GM19467 (cell line): Measurements from ENCODE around the gene PRIMPOL.
"Not testable (repeated sequence)": the region's sequence is repeated elsewhere in the genome, so short reads cannot be mapped to it uniquely, and the experiment has no call there.

Experiments
- ATAC-seq: cut with Tn5 transposase; IDR thresholded peaks from one replicate; pipeline ENCODE4 v1.9.1; 2021; ENCODE audit warnings: mild to moderate bottlenecking, moderate library complexity; ENCODE audit not compliant: unreplicated experiment

PRIMPOL gene, protein sequence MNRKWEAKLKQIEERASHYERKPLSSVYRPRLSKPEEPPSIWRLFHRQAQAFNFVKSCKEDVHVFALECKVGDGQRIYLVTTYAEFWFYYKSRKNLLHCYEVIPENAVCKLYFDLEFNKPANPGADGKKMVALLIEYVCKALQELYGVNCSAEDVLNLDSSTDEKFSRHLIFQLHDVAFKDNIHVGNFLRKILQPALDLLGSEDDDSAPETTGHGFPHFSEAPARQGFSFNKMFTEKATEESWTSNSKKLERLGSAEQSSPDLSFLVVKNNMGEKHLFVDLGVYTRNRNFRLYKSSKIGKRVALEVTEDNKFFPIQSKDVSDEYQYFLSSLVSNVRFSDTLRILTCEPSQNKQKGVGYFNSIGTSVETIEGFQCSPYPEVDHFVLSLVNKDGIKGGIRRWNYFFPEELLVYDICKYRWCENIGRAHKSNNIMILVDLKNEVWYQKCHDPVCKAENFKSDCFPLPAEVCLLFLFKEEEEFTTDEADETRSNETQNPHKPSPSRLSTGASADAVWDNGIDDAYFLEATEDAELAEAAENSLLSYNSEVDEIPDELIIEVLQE

GRCh38 chr4:184649026-184649970 lies at the start of gene PRIMPOL, which contains the start of gene CASP3:
Gene PRIMPOL, plus strand, starts transcription at chr4:184649738. Its CDS starts 7,403 bp downstream, at chr4:184657141.
Gene CASP3, minus strand, starts transcription at chr4:184649447. Its CDS starts 10,994 bp downstream, at chr4:184638453.
- peak; percentile 74 for ATAC-seq

DNA sequence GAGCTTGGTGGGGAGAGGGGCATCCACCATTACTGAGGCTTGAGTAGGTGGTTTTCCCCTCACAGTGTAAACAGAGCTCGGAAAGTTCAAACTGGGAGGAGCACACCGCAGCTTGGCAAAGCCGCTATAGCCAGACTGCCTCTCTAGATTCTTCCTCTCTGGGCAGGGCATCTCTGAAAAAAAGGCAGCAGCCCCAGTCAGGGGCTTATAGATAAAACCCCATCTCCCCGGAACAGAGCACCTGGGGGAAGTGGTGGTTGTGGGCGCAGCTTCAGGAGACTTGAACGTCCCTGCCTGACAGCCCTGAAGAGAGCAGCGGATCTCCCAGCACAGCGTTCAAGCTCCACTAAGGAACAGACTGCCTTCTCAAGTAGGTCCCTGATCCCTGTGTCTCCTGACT lies 48.6 kb upstream of the PRIMPOL start:
- ATAC-seq, result not testable (repeated sequence)

DNA sequence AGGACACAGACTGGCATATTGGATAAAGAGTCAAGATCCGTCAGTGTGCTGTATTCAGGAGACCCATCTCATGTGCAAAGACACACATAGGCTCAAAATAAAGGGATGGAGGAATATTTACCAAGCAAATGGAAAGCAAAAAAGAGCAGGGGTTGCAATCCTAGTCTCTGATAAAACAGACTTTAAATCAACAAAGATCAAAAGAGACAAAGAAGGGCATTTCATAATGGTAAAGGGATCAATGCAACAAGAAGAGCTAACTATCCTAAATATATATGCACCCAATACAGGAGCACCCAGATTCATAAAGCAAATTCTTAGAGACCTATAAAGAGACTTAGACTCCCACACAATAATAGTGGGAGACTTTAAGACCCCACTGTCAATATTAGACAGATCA lies 46.7 kb upstream of the PRIMPOL start:
- not testable (repeated sequence) for ATAC-seq

DNA sequence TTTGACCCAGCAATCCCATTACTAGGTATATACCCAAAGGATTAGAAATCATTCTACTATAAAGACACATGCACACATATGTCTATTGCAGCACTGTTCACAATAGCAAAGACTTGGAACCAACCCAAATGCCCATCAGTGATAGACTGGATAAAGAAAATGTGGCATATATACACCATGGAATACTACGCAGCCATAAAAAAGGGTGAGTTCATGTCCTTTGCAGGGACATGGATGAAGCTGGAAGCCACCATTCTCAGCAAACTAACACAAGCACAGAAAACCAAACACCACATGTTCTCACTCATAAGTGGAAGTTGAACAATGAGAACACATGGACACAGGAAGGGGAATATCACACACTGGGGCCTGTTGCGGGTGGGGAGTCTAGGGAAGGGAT lies 42.1 kb upstream of the PRIMPOL start:
- ATAC-seq, result not testable (repeated sequence)

- no peak for ATAC-seq
Observed at GRCh38 chr4:184612074-184612473, 37.5 kb upstream of the PRIMPOL start.

DNA sequence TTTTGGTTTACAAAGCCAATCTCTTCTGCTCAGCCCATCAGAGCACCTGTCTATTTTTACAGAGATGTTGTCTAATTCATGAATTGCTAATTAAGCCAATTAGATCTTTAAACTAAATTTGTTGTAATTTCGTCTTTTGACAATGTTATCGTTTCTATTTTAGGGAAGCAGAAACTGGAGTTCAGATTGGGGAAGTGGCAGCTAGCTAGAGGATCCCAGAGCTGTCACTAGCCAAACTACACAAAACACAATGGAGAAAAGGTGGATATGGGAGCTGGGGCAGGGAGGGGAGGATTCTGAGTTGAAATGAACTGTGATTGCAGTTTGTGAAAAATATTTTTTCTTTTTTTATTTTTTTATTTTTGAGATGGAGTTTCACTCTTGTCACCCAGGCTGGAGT lies 36.1 kb upstream of the PRIMPOL start:
- no peak for ATAC-seq

- ATAC-seq, result no peak
Observed at GRCh38 chr4:184614509-184614908, 35.0 kb upstream of the PRIMPOL start.

- ATAC-seq, result not testable (repeated sequence)
Observed at GRCh38 chr4:184616168-184616567, 33.4 kb upstream of the PRIMPOL start.

GRCh38 chr4:184616633-184617551 lies 32.6 kb upstream of the PRIMPOL start:
- ATAC-seq, result peak; percentile 82

DNA sequence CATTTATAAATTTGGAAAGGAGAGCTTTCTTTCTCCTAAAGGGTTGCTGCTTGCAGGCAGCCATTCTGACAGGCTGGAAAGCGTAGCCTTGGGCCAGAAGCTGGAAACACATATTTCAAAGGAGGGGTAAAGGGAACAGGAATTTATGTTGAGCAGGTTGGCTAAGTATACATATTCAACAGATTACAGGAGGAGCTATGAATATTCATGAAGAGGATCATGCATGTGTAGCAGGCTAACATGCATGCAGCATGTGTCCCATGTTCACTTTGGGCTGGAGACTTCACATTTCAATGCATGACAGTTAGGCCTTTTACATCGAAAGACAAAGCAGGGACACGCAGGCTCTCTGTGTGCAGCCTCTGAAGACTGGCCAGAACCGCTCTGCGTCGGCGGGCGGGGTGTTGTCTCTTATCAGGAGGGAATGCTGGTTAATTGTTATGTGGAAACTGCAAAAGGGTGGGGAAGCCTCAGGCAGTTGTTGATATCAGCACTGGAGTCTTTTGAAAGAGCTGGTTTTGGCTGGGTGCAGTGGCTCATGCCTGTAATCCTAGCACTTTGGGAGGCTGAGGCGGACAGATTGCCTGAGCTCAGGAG lies 31.8 kb upstream of the PRIMPOL start:
- ATAC-seq, result no peak

DNA sequence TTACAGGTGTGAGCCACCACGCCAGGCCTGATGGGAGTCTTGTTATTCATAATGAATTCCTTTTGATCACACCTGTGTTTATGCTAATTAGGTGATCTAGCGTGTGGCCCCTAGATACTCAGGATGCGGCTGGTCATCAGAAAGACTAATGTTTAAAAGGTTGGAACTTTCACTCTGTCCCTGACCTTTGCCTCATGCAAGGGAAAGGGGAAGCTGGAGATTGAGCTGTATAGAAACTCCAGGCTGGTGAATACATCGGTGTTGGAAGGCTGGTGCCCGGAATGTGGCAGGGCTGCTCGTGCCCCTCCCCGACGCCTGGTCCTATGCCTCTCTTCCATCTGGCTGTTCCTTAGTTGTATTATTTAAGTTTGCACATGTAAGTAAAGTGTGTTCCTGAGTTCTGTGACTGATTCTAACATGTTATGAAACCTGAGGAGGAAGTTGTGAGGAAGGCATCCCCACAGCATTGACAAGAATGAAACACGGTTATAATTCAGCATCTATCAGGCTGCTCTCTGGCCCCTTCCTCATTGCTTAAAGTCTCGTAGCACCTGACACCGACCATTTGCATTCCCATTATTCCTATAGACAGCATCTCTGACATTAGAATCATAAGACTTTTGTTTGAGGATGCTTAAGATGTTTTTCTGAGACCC lies 29.2 kb upstream of the PRIMPOL start:
- no peak for ATAC-seq

DNA sequence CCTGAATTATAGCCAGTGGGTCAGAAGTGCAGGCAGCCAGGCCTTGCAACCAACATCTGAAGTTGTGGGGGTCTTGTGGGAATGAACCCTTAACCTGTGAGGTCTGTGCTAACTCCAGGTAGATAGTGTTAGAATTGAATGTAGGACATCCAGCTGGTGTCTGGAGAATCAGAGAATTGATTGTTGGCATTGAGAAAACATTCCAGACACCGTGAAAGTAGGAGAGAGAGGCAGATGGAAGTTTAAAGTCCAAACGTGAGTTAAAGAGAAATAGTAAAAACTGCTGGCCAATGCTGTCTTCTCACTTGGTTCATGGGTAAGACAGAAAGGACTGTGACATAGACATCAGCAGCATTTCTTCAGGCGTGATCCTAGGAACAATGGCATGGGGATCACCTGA lies 28.0 kb upstream of the PRIMPOL start:
- ATAC-seq, result no peak

DNA sequence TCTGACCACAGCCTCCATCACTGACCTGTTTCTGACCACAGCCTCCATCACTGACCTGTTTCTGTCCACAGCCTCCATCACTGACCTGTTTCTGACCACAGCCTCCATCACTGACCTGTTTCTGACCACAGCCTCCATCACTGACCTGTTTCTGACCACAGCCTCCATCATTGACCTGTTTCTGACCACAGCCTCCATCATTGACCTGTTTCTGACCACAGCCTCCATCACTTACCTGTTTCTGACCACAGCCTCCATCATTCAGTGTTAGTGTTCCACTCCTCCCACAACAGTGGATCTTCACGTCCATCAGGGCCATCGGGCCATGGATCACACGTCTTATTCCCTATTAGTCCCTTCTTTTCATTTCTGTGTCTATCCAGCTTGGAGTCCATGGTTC lies 25.0 kb upstream of the PRIMPOL start:
- ATAC-seq, result not testable (repeated sequence)

DNA sequence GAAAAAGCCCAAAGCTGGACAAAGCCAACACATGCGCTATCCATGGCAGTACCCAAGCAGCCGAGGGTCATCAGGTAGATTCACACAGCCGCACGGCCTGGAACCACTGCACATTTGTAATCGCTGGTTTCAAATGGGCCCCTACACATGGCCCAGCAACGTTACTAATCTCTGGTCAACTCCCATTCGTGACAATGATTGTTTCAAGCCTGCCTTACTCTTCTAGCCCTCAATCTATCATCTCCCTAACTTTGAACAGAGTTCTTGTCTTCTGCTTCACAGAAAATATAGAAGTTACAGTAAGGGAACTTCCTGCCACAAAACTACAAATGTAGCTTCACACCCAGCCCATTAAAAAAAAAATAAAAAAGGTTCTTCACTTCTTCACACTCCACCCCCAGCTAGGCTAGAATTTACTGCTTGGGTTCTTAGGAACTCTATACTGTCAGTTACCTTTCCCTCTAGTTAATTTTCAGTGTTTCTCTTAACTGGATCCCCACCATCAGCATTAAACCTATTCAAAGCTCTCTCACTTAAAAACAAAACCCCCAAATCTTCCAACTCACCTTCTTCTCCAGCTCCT lies 24.5 kb upstream of the PRIMPOL start:
- ATAC-seq, result no peak

DNA sequence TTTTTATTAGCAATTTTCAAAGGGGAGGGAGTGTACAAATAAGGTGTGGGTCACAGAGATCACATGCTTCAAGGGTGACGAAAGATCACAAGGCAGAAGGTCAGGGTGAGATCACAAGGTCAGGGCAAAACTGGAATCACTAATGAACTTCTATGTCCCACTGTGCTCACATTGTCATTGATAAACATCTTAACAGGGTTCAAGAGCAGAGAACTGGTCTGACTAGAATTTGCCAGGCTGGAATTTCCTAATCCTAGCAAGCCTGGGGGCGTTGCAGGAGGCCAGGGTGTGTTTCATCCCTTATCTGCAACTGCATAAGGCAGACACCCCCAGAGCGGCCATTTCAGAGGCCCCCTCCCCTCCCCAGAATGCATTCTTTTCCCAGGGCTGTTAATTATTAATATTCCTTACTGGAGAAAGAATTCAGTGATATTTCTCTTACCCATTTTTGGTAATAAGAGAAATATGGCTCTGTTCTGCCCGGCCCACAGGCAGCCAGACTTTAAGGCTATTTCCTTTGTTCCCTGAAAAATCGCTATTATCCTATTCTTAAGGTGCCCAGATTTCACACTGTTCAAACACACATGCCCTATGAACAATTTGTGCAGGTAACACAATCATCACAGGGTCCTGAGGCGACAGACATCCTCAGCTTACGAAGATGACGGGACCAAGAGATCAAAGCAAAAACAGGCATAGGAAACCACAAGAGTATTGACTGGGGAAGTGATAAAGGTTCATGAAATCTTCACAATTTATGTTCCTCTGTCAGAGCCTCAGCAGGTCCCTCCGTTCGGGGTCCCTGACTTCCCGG lies 23.5 kb upstream of the PRIMPOL start:
- ATAC-seq, result not testable (repeated sequence)

- no peak for ATAC-seq
Observed at GRCh38 chr4:184628103-184628502, 21.4 kb upstream of the PRIMPOL start.

DNA sequence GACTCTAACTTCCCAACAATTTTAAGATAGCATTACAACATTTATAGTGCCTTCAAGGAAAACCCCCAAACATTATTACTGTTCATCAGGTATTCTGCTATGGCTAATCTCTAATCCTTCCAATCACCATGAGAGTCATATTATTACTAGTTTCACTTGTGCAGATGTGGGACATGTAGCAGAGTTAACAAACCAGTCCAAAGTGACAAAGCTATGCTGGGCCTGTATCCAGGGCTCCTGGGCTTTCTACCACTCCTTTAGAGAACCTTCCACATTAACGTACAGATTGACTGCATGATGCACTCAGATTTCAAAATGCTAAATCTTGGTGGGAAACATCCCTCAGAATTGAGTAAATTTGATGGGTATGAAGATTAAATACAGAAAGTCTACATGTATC lies 16.7 kb upstream of the PRIMPOL start:
- no peak for ATAC-seq

DNA sequence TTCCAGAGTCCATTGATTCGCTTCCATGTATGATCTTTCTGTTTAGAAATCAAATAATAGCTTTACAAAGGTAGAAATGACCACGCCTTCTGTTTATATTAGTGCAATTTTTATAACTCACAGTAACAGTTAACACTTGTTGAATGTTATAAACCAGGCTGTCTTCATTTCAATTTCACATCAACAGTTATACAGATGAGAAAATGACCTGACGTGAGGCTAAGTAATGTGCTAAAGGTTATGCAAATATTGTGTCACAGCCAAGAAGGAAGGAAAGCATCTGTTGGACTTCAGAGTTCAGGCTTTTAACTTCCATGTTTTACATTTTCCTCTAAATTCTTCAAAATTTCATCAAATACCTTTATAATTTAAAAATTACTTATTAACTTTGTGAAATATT lies 14.2 kb upstream of the PRIMPOL start:
- no peak for ATAC-seq
